HCT116 (cell line): ENCODE data around the gene ANKRD13C. TPM values are rescaled to one million over a fixed set of nuclear protein-coding genes. Genes with fewer than 3 reads are reported as not detected.

ENCODE experiments used
- ATAC-seq: fragments of 200-7000 bp; cut with Tn5 transposase; 2 replicates; pipeline ENCODE4 v1.9.1; 2020; ENCODE audit warnings: mild to moderate bottlenecking, moderate library complexity
- BruUV-seq: library from RNA; stranded (reverse); fragments of 400-500 nt; replicated peaks from 2 replicates; lab custom pipeline; 2021; lab: Mats Ljungman, UMichigan
- CTCF ChIA-PET: fragments of 300-600 bp; sonication (Branson Sonifier 250); formaldehyde crosslinking; loops from one replicate; lab custom pipeline; 2021; ENCODE audit warnings: antibody characterized with exemption; lab: Charles Lee
- POLR2A ChIA-PET: fragments of 300-600, 350-600 bp; sonication (Branson Sonifier 250); formaldehyde crosslinking; loops from one replicate; lab custom pipeline; 2021; ENCODE audit warnings: antibody characterized with exemption; lab: Charles Lee
- RAD21 ChIA-PET, 2 experiments: fragments of 300-600 bp; sonication (Branson Sonifier 250); formaldehyde crosslinking; loops; one replicate each; lab custom pipeline; 2023; ENCODE audit warnings: low total read pairs in 2 of 2; ENCODE audit not compliant: uncharacterized antibody in 2 of 2, unreplicated experiment in 2 of 2, low non-redundant PET in 1 of 2; lab: Charles Lee
- DNase-seq: peaks from one replicate; pipeline ENCODE4 v3.0.0-alpha.2; 2010; ENCODE audit warnings: low read depth, low spot score
- H2AFZ ChIP-seq: fragments of 200-600 bp; shearing (Covaris generic), sonication (generic); 2 replicates; pipeline ENCODE4 v1.6.1; 2017; ENCODE audit warnings: low read depth, mixed run types, mixed read lengths, antibody characterized with exemption, low read length; ENCODE audit not compliant: poor library complexity, severe bottlenecking
- H3K27ac ChIP-seq: 2 replicates; pipeline ENCODE4 v1.5.1; 2012; ENCODE audit warnings: low read depth, low read length
- H3K27me3 ChIP-seq: fragments of 200-600 bp; sonication (generic); 2 replicates; pipeline ENCODE4 v1.6.1; 2016; ENCODE audit warnings: mixed run types, low read length, mixed read lengths; ENCODE audit not compliant: insufficient read depth
- H3K36me3 ChIP-seq, 2 experiments: fragments of 200-500 bp in 1 of 2; fragments of 200-600 bp in 1 of 2; sonication (Bioruptor generic) in 1 of 2; sonication (generic) in 1 of 2; 2 replicates each; pipeline versions ENCODE4 v1.5.1 to v1.6.1; 2014 to 2016; ENCODE audit warnings: low read length in 2 of 2, inconsistent platforms in 1 of 2, mixed read lengths in 1 of 2, mixed run types in 1 of 2; ENCODE audit not compliant: insufficient read depth in 2 of 2, control insufficient read depth in 1 of 2
- H3K4me1 ChIP-seq, 2 experiments: fragments of 200-600 bp in 1 of 2; sonication (generic) in 1 of 2; 2 replicates each; pipeline versions ENCODE4 v1.5.1 to v1.6.1; 2012 to 2017; ENCODE audit warnings: low read length in 2 of 2, inconsistent platforms in 1 of 2, mild to moderate bottlenecking in 1 of 2, mixed read lengths in 1 of 2, mixed run types in 1 of 2, moderate library complexity in 1 of 2; ENCODE audit not compliant: insufficient read depth in 2 of 2, control insufficient read depth in 1 of 2
- H3K4me2 ChIP-seq: fragments of 200-600 bp; sonication (generic); 2 replicates; pipeline ENCODE4 v1.6.1; 2017; ENCODE audit warnings: mixed run types, low read length, mixed read lengths
- H3K4me3 ChIP-seq, 2 experiments: fragments of 200-600 bp in 1 of 2; sonication (generic) in 1 of 2; replicated peaks in 1 of 2; 2 replicates each; pipeline ENCODE4 v1.5.1; 2011 to 2016; ENCODE audit warnings: low read length in 2 of 2, control low read depth in 1 of 2, low read depth in 1 of 2, mild to moderate bottlenecking in 1 of 2, mixed read lengths in 1 of 2, mixed run types in 1 of 2
- H3K79me2 ChIP-seq: fragments of 200-600 bp; sonication (generic); 2 replicates; pipeline ENCODE4 v1.6.1; 2017; ENCODE audit warnings: mild to moderate bottlenecking, mixed run types, low read length, moderate library complexity, mixed read lengths; ENCODE audit not compliant: insufficient read depth
- H3K9ac ChIP-seq: fragments of 200-600 bp; sonication (generic); 2 replicates; pipeline ENCODE4 v1.6.1; 2016; ENCODE audit warnings: low read length, mixed read lengths
- H3K9me2 ChIP-seq: fragments of 200-600 bp; sonication (generic), shearing (Covaris generic); 2 replicates; pipeline ENCODE4 v1.6.1; 2017; ENCODE audit warnings: mixed run types, mild to moderate bottlenecking, moderate library complexity; ENCODE audit not compliant: insufficient read depth
- H3K9me3 ChIP-seq, 2 experiments: fragments of 200-500 bp in 1 of 2; fragments of 200-600 bp in 1 of 2; sonication (Bioruptor generic) in 1 of 2; sonication (generic) in 1 of 2; 2 replicates each; pipeline ENCODE4 v1.6.1; 2014 to 2017; ENCODE audit warnings: low read length in 2 of 2, mixed read lengths in 2 of 2, inconsistent platforms in 1 of 2, low read depth in 1 of 2, mild to moderate bottlenecking in 1 of 2, mixed run types in 1 of 2, moderate library complexity in 1 of 2; ENCODE audit not compliant: control insufficient read depth in 1 of 2, insufficient read depth in 1 of 2
- H4K20me1 ChIP-seq: fragments of 200-600 bp; sonication (generic), shearing (Covaris generic); 2 replicates; pipeline ENCODE4 v1.6.1; 2017; ENCODE audit warnings: mixed run types, mild to moderate bottlenecking, moderate library complexity; ENCODE audit not compliant: insufficient read depth
- CTCF ChIP-seq, 3 experiments: fragments of 200-600 bp in 1 of 3; sonication (generic) in 1 of 3; IDR thresholded peaks in 2 of 3; conservative IDR thresholded peaks in 1 of 3; 2 replicates each; pipeline ENCODE4 v1.5.1; 2012 to 2017; ENCODE audit warnings: low read depth in 2 of 3, low read length in 2 of 3, antibody characterized with exemption in 1 of 3, borderline replicate concordance in 1 of 3, control low read depth in 1 of 3, mild to moderate bottlenecking in 1 of 3, mixed read lengths in 1 of 3, mixed run types in 1 of 3, moderate library complexity in 1 of 3; ENCODE audit not compliant: insufficient read depth in 1 of 3
- ELF1 ChIP-seq: IDR thresholded peaks from 2 replicates; pipeline ENCODE4 v1.6.1; 2012; ENCODE audit warnings: low read depth, borderline replicate concordance
- EZH2 ChIP-seq: fragments of 200-600 bp; sonication (generic); IDR thresholded peaks from 2 replicates; pipeline ENCODE4 v1.6.1; 2017; ENCODE audit warnings: antibody characterized with exemption, mixed run types
- EZH2phosphoT487 ChIP-seq: fragments of 200-600 bp; IDR thresholded peaks from 2 replicates; pipeline ENCODE4 v1.6.1; 2018; ENCODE audit warnings: antibody characterized with exemption, borderline replicate concordance
- FOSL1 ChIP-seq: IDR thresholded peaks from 2 replicates; pipeline ENCODE4 v1.6.1; 2012; ENCODE audit warnings: low read depth
- JUND ChIP-seq: IDR thresholded peaks from 2 replicates; pipeline ENCODE4 v1.6.1; 2012
- RAD21 ChIP-seq: IDR thresholded peaks from 2 replicates; pipeline ENCODE4 v1.6.1; 2012; ENCODE audit warnings: low read depth, mild to moderate bottlenecking
- REST ChIP-seq: IDR thresholded peaks from 2 replicates; pipeline ENCODE4 v1.6.1; 2012; ENCODE audit warnings: low read depth
- SIN3A ChIP-seq: IDR thresholded peaks from 2 replicates; pipeline ENCODE4 v1.6.1; 2012; ENCODE audit warnings: low read depth
- SRF ChIP-seq: IDR thresholded peaks from 2 replicates; pipeline ENCODE4 v1.6.1; 2012; ENCODE audit warnings: low read depth
- TCF7L2 ChIP-seq: IDR thresholded peaks from 2 replicates; pipeline ENCODE4 v1.7.0; 2011; ENCODE audit warnings: borderline replicate concordance, inconsistent platforms; ENCODE audit not compliant: insufficient read depth, insufficient read length; ENCODE audit errors: extremely low read depth
- ZBTB33 ChIP-seq: IDR thresholded peaks from 2 replicates; pipeline ENCODE4 v1.6.1; 2011; ENCODE audit warnings: mild to moderate bottlenecking, low read length, moderate library complexity; ENCODE audit not compliant: insufficient replicate concordance; ENCODE audit errors: extremely low read depth
- ZNF274 ChIP-seq: fragments of 200-500 bp; sonication (Bioruptor generic); IDR thresholded peaks from 2 replicates; pipeline ENCODE4 v1.6.1; 2014; ENCODE audit warnings: mild to moderate bottlenecking, low read depth, low read length, inconsistent platforms
- intact Hi-C: fragments of 100-400 bp; cut with micrococcal nuclease; formaldehyde crosslinking; loops from 2 replicates; pipeline ENCODE4 v1.10.0; 2022
- total RNA-seq: library from RNA; stranded (reverse); gene quantifications from one replicate; pipeline ENCODE4 v1.2.1, GENCODE V29; 2021; ENCODE audit not compliant: unreplicated experiment

Gene ANKRD13C
- total RNA-seq, 1 experiment from 2014 or later = 21.1 TPM

- RAD21 ChIA-PET = no interaction called here
These were observed 47.5 kb upstream of the ANKRD13C start for GRCh38 chr1:70401974-70402373.

GRCh38 chr1:70400335-70400734 is 45.8 kb upstream of the ANKRD13C start:
- Histone ChIP-seq H3K9me2 (no peaks in the 10 kb centered on the region), H3K9ac (no peak overlapping the region), H3K27ac (no peak overlapping the region), H3K4me3 (no peak overlapping the region), H4K20me1 (no peaks in the 10 kb centered on the region), H3K27me3 (no peaks in the 10 kb centered on the region), H3K4me2 (no peak overlapping the region), H2AFZ (no peak overlapping the region), H3K79me2 (no peaks in the 10 kb centered on the region), H3K9me3 (no peaks in the 10 kb centered on the region), H3K4me1 (no peaks in the 10 kb centered on the region), H3K36me3 (no peaks in the 10 kb centered on the region)
- intact Hi-C loops = no loop called here
- ATAC-seq (no peak), DNase-seq (no peak)
- BruUV-seq = no TSS peak
- RAD21 ChIA-PET = no interaction called here
- CTCF ChIA-PET = no interaction called here
- POLR2A ChIA-PET = interaction anchor here (2.5 kb wide), 1 partner anchor 10 kb away, joined by 12 read pairs; the partner anchor contains the start of gene CTH
- TF ChIP-seq ZBTB33 (no peak), RAD21 (no peak), SIN3A (no peak), SRF (no peak), REST (no peak), ZNF274 (no peak), ELF1 (no peak), FOSL1 (no peak), EZH2 (no peak), CTCF (IDR thresholded peaks at IDR 0.05 in 2 of 3, conservative IDR thresholded peaks at IDR 0.05 in 1 of 3; ENCODE audit: borderline replicate concordance in 1 of 3, insufficient read depth in 1 of 3, low read depth in 2 of 3, low read length in 2 of 3) (no peak), JUND (no peak), TCF7L2 (no peak), EZH2phosphoT487 (no peak)

More at GRCh38 chr1:70401974-70402373, 47.5 kb upstream of the ANKRD13C start:
- H3K27me3 ChIP-seq = no peaks in the 10 kb centered on the region
- H3K27ac ChIP-seq = no peak overlapping the region
- DNase-seq (no peak), ATAC-seq (no peak)
- H2AFZ ChIP-seq = no peak overlapping the region
- no peak for TF ChIP-seq JUND
- H3K4me3 ChIP-seq = no peak overlapping the region
- H3K4me2 ChIP-seq = no peak overlapping the region
- intact Hi-C loops = no loop called here
- no peaks in the 10 kb centered on the region for H3K36me3 ChIP-seq
- CTCF ChIA-PET = no interaction called here
- no peaks in the 10 kb centered on the region for H3K9me3 ChIP-seq
- H3K9me2 ChIP-seq = no peaks in the 10 kb centered on the region
- POLR2A ChIA-PET = interaction anchor here (2.5 kb wide), 1 partner anchor 9 kb away, joined by 12 read pairs; the partner anchor contains the start of gene CTH
- no TSS peak for BruUV-seq
- no peaks in the 10 kb centered on the region for H3K4me1 ChIP-seq
- H4K20me1 ChIP-seq = no peaks in the 10 kb centered on the region
- H3K9ac ChIP-seq = no peak overlapping the region
- no peaks in the 10 kb centered on the region for H3K79me2 ChIP-seq
